GM23338 (cell line): ENCODE results near the gene OR6K3. TPM values are rescaled to one million over a fixed set of nuclear protein-coding genes. Genes with fewer than 3 reads are reported as not detected.

Source experiments
- ATAC-seq: fragments of 200-7000 bp; cut with Tn5 transposase; 3 replicates; pipeline ENCODE4 v1.9.1; 2020
- DNase-seq: peaks from one replicate; pipeline ENCODE4 v3.0.0-alpha.2; 2015; ENCODE audit warnings: low spot score
- H2AFZ ChIP-seq: fragments of 200-600 bp; sonication (generic); 2 replicates; pipeline ENCODE4 v1.8.0; 2016; ENCODE audit warnings: antibody characterized with exemption, mild to moderate bottlenecking, moderate library complexity
- H3F3A ChIP-seq: fragments of 200-600 bp; sonication (generic); replicated peaks from 2 replicates; pipeline ENCODE4 v1.8.0; 2017; ENCODE audit warnings: antibody characterized with exemption, mixed run types, low read depth
- H3K27ac ChIP-seq: fragments of 200-600 bp; sonication (generic); 2 replicates; pipeline ENCODE4 v1.6.1; 2016; ENCODE audit warnings: low read depth
- H3K27me3 ChIP-seq: fragments of 200-600 bp; sonication (generic); 2 replicates; pipeline ENCODE4 v1.8.0; 2016; ENCODE audit warnings: mild to moderate bottlenecking, mixed run types, moderate library complexity; ENCODE audit not compliant: insufficient read depth
- H3K36me3 ChIP-seq: fragments of 200-600 bp; sonication (generic); 2 replicates; pipeline ENCODE4 v1.8.0; 2016; ENCODE audit warnings: mild to moderate bottlenecking; ENCODE audit not compliant: insufficient read depth
- H3K4me1 ChIP-seq: fragments of 200-600 bp; sonication (generic); 2 replicates; pipeline ENCODE4 v1.8.0; 2016; ENCODE audit warnings: mild to moderate bottlenecking, moderate library complexity; ENCODE audit not compliant: insufficient read depth
- H3K4me2 ChIP-seq: fragments of 200-600 bp; sonication (generic); 2 replicates; pipeline ENCODE4 v1.7.1; 2017; ENCODE audit warnings: mixed run types
- H3K4me3 ChIP-seq: fragments of 200-600 bp; sonication (generic); 2 replicates; pipeline ENCODE4 v1.6.1; 2016; ENCODE audit warnings: mixed run types
- H3K79me2 ChIP-seq: fragments of 200-600 bp; sonication (generic); replicated peaks from 2 replicates; pipeline ENCODE4 v1.8.0; 2017; ENCODE audit warnings: mild to moderate bottlenecking; ENCODE audit not compliant: insufficient read depth
- H3K9me2 ChIP-seq: fragments of 200-600 bp; sonication (generic); 2 replicates; pipeline ENCODE4 v1.8.0; 2017; ENCODE audit not compliant: insufficient read depth
- H4K20me1 ChIP-seq: fragments of 200-600 bp; sonication (generic); replicated peaks from 2 replicates; pipeline ENCODE4 v1.8.0; 2017; ENCODE audit warnings: mild to moderate bottlenecking; ENCODE audit not compliant: insufficient read depth
- H3K27ac Mint-ChIP-seq: 2 replicates; pipeline ENCODE4 v1.8.0; 2020; ENCODE audit warnings: inconsistent platforms, mild to moderate bottlenecking, moderate library complexity, mixed read lengths
- H3K27me3 Mint-ChIP-seq: 3 replicates; pipeline ENCODE4 v1.8.0; 2022; ENCODE audit warnings: low read depth, mild to moderate bottlenecking, moderate library complexity, mixed read lengths, inconsistent platforms; ENCODE audit not compliant: insufficient read depth, poor library complexity
- H3K36me3 Mint-ChIP-seq: 3 replicates; pipeline ENCODE4 v1.8.0; 2021; ENCODE audit warnings: low read depth, mild to moderate bottlenecking, inconsistent platforms, moderate library complexity, mixed read lengths
- H3K4me1 Mint-ChIP-seq: 3 replicates; pipeline ENCODE4 v1.8.0; 2020; ENCODE audit warnings: mild to moderate bottlenecking, inconsistent platforms, mixed read lengths
- H3K4me3 Mint-ChIP-seq: 3 replicates; pipeline ENCODE4 v1.8.0; 2021; ENCODE audit warnings: moderate library complexity, mild to moderate bottlenecking, inconsistent platforms, mixed read lengths
- H3K9me3 Mint-ChIP-seq: 3 replicates; pipeline ENCODE4 v1.8.0; 2020; ENCODE audit warnings: moderate library complexity, mild to moderate bottlenecking, inconsistent platforms, mixed read lengths
- CREB1 ChIP-seq: fragments of 250-450 bp; sonication (Bioruptor Pico); IDR thresholded peaks from 2 replicates; pipeline ENCODE4 v1.5.0; 2020; ENCODE audit warnings: low read depth, mild to moderate bottlenecking, moderate library complexity
- EZH2 ChIP-seq: fragments of 200-600 bp; sonication (generic); IDR thresholded peaks from one replicate; pipeline ENCODE4 v1.8.0; 2017; ENCODE audit warnings: antibody characterized with exemption, mild to moderate bottlenecking, low read depth; ENCODE audit not compliant: unreplicated experiment
- JUNB ChIP-seq: IDR thresholded peaks from one replicate; pipeline ENCODE4 v1.6.1; 2016; ENCODE audit warnings: antibody characterized with exemption; ENCODE audit not compliant: unreplicated experiment
- STAT1 ChIP-seq: IDR thresholded peaks from one replicate; pipeline ENCODE4 v1.6.1; 2016; ENCODE audit warnings: antibody characterized with exemption; ENCODE audit not compliant: unreplicated experiment
- ZNF114 ChIP-seq: fragments of 250-450 bp; sonication (Bioruptor Pico); IDR thresholded peaks from 2 replicates; pipeline ENCODE4 v1.5.0; 2020; ENCODE audit warnings: mild to moderate bottlenecking, moderate library complexity
- ZNF331 ChIP-seq: fragments of 250-450 bp; sonication (Bioruptor Pico); IDR thresholded peaks from 2 replicates; pipeline ENCODE4 v1.5.0; 2020; ENCODE audit warnings: low read depth, mild to moderate bottlenecking, moderate library complexity
- ZNF462 ChIP-seq: fragments of 250-450 bp; sonication (Bioruptor Pico); IDR thresholded peaks from 2 replicates; pipeline ENCODE4 v1.5.0; 2020; ENCODE audit warnings: mild to moderate bottlenecking, moderate library complexity
- polyA plus RNA-seq: library from polyadenylated mRNA; unstranded; fragments of >200 nt; fragmentation: Nextera tagmentation; extraction: Ambion mirVana; gene quantifications from 2 replicates; pipeline ENCODE4 v1.2.1, GENCODE V29; 2016
- total RNA-seq: library from RNA; depleted of rRNA; stranded (reverse); fragments of >200 nt; shearing (Covaris generic); gene quantifications from 2 replicates; pipeline ENCODE4 v1.2.3, GENCODE V29; 2014
- TF ChIP-seq, protein P1 (sequence below): IDR thresholded peaks from one replicate; pipeline ENCODE4 v1.6.1; 2018; ENCODE audit warnings: antibody characterized with exemption; ENCODE audit not compliant: unreplicated experiment
- TF ChIP-seq, protein P2 (sequence below): IDR thresholded peaks from 2 replicates; pipeline ENCODE4 v1.6.1; 2016; ENCODE audit warnings: antibody characterized with exemption

Gene OR6K3
- total and polyA plus RNA-seq, 2 experiments from 2014 or later: not detected

GRCh38 chr1:158724442-158724841, 3.9 kb upstream of the OR6K3 start (continued):
- TF ChIP-seq, protein P1, sequence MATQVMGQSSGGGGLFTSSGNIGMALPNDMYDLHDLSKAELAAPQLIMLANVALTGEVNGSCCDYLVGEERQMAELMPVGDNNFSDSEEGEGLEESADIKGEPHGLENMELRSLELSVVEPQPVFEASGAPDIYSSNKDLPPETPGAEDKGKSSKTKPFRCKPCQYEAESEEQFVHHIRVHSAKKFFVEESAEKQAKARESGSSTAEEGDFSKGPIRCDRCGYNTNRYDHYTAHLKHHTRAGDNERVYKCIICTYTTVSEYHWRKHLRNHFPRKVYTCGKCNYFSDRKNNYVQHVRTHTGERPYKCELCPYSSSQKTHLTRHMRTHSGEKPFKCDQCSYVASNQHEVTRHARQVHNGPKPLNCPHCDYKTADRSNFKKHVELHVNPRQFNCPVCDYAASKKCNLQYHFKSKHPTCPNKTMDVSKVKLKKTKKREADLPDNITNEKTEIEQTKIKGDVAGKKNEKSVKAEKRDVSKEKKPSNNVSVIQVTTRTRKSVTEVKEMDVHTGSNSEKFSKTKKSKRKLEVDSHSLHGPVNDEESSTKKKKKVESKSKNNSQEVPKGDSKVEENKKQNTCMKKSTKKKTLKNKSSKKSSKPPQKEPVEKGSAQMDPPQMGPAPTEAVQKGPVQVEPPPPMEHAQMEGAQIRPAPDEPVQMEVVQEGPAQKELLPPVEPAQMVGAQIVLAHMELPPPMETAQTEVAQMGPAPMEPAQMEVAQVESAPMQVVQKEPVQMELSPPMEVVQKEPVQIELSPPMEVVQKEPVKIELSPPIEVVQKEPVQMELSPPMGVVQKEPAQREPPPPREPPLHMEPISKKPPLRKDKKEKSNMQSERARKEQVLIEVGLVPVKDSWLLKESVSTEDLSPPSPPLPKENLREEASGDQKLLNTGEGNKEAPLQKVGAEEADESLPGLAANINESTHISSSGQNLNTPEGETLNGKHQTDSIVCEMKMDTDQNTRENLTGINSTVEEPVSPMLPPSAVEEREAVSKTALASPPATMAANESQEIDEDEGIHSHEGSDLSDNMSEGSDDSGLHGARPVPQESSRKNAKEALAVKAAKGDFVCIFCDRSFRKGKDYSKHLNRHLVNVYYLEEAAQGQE: no peak

DNA sequence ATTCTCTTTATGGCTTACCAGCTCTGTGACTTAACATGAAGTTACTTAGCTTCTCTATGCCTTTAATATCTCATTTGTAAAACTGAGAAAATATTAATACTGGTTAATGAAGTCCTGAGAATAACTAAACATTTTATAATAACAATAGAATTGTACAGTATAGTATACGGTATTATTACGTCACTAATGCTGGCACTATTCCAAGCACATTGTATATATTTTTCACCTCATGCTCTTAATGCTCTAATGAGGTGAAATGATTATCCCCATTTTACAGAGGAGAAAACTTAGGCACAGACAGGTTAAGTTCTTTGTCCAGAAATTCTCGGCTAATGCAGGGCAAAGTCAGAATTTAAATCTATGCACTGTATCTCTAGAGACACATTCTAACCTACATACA, 856 bp downstream of the OR6K3 start:
- H3K4me1 ChIP-seq: no peaks in the 10 kb centered on the region
- no peak overlapping the region for H3K27ac ChIP-seq
- no peaks in the 10 kb centered on the region for H3K36me3 Mint-ChIP-seq
- DNase-seq (no peak), ATAC-seq (no peak)
- no peaks in the 10 kb centered on the region for H3K36me3 ChIP-seq
- H3K27me3 Mint-ChIP-seq: no peaks in the 10 kb centered on the region
- no peaks in the 10 kb centered on the region for H3K9me2 ChIP-seq
- no peaks in the 10 kb centered on the region for H3F3A ChIP-seq
- no peak overlapping the region for H3K4me3 ChIP-seq
- no peaks in the 10 kb centered on the region for H3K27me3 ChIP-seq
- H3K79me2 ChIP-seq: no peaks in the 10 kb centered on the region
- H3K4me1 Mint-ChIP-seq: no peaks in the 10 kb centered on the region
- H3K4me2 ChIP-seq: no peak overlapping the region
- H3K4me3 Mint-ChIP-seq: no peak overlapping the region
- H4K20me1 ChIP-seq: no peaks in the 10 kb centered on the region
- H3K9me3 Mint-ChIP-seq: no peaks in the 10 kb centered on the region
- H2AFZ ChIP-seq: no peak overlapping the region
- H3K27ac Mint-ChIP-seq: no peak overlapping the region
- TF ChIP-seq EZH2 (no peak), ZNF462 (no peak), ZNF114 (no peak), JUNB (no peak), CREB1 (CRISPR knock-in tag) (no peak), STAT1 (no peak), ZNF331 (CRISPR knock-in tag) (no peak)
- TF ChIP-seq, protein P2, sequence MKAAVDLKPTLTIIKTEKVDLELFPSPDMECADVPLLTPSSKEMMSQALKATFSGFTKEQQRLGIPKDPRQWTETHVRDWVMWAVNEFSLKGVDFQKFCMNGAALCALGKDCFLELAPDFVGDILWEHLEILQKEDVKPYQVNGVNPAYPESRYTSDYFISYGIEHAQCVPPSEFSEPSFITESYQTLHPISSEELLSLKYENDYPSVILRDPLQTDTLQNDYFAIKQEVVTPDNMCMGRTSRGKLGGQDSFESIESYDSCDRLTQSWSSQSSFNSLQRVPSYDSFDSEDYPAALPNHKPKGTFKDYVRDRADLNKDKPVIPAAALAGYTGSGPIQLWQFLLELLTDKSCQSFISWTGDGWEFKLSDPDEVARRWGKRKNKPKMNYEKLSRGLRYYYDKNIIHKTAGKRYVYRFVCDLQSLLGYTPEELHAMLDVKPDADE: no peak
- TF ChIP-seq, protein P1: no peak
